Stimulated activated CD8-positive, alpha-beta memory T cell treated with anti-CD3 and anti-CD28 coated beads, Interleukin-15, amount 100 ng/mL, for 24 hours (primary cell): Measurements from ENCODE around the gene BRD4.

ENCODE experiments used
- DNase-seq: peaks from one replicate; pipeline ENCODE4 v3.0.0-alpha.2; 2020; ENCODE audit warnings: low read depth

BRD4 gene

GRCh38 chr19:15222738-15223648 is 109.3 kb downstream of the BRD4 start:
- peak; percentile 35 for DNase-seq

DNA sequence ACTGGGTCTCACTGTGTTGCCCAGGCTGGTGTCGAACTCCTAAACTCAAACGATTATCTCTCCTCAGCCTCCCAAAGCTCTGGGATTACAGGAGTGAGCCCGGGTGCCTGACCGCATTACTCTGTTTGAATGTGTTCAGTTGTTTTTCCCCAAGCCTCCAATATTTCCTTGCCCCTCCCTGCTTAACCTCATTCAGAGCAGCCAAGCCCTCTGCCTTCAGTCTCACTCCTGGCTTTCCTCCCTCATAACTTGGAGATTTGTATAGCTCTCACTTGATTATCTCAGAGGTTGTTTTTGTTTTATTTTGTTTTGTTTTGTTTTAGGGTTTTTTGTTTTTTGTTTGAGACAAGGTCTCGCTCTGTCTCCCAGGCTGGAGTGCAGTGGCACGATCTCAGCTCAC is 111.5 kb downstream of the BRD4 start:
- no peak for DNase-seq

GRCh38 chr19:15218501-15218900 is 113.8 kb downstream of the BRD4 start:
- no peak for DNase-seq

DNA sequence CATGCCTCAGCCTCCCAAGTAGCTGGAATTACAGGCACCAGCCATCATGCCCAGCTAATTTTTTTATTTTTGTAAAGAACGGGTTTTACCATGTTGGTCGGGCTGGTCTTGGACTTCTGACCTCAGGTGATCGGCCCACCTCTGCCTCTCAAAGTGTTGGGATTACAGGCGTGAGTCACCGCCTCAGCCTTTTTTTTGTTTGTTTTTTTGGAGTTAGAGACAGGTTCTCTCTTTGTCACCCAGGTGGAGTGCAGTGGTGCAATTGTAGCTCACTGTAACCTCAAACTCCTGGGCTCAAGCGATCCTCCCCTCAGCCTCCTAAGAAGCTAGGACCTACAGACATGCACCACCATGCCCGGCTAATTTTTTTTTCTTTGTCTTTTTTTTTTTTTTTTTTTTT is 116.0 kb downstream of the BRD4 start:
- no peak for DNase-seq

- DNase-seq, result no peak
Observed at GRCh38 chr19:15213715-15214381, 118.5 kb downstream of the BRD4 start.

GRCh38 chr19:15212711-15213110 is 119.6 kb downstream of the BRD4 start:
- no peak for DNase-seq

DNA sequence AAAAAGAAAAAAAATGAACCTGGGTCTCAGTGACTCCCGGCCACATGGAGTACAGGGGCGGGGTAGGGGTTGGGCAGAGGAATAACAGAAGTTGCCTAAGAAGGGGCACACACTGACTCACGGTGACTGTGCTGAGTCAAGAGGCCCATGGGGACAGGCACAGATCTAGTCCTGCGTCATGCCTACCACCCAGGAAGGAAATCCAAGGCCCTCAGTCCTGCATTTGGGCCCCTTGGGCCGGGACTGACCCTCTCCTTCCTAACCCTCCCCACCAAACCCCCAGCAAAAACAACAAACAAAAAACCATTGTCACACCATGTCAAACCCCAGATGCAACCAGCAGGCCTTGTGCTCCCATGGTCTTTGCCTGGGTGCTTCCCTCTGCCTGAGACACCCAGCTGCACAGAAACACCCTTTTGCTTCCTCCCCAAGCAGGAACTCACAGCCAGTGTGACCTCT is 122.0 kb downstream of the BRD4 start:
- no peak for DNase-seq

DNA sequence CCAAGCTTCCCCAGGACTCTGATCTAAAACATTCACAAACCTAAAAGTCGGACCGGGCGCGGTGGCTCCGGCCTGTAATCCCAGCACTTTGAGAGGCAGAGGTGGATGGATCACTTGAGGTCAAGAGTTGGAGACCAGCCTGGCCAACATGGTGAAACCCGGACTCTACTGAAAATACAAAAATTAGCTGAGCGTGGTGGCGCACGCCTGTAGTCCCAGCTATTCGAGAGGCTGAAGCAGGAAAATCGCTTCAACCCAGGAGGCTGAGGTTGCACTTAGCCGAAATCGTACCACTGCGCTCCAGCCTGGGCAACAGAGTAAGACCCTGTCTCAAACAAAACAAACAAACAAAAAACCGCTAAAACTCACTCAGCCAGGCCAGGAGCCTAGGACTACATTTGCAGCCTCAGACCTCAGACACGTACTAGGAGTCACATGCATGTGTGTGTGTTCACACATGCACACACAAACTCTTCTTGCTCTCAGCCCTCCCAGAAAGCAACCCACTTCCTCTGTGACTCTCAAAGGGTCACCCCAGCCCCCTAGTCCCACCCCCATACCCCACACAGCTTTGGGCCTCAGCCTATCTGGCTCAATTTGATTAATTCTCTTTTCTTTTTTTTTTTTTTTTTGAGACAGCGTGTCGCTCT is 130.8 kb downstream of the BRD4 start:
- DNase-seq, result no peak

- DNase-seq, result no peak
Observed at GRCh38 chr19:15200553-15201364, 131.6 kb downstream of the BRD4 start, which contains the start of gene NOTCH3. Gene NOTCH3 (minus strand): TSS chr19:15200995. CDS start chr19:15200905, 90 bp downstream.

- no peak for DNase-seq
Observed at GRCh38 chr19:15199661-15200552, 132.4 kb downstream of the BRD4 start.

- DNase-seq, result no peak
Observed at GRCh38 chr19:15198951-15199660, 133.2 kb downstream of the BRD4 start.

DNA sequence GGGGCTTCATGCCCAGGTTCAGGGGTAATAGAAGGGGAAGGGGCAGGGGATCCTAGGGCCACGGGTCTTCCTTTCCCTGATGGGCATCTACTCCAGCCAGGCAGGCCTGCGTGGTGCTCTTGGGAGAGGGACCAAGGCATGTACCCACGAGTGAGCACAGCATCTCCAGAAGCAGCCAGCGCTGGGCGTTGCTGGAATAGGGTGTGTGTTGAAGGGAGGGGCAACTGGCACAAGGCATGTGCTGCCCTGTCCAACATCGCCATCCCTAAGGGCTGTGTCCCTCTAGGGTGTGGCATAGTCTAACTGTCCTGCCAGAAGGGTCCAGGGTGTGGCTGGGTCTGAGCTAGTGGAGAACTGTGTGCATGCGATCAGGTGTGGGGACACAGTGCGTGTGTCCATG is 134.4 kb downstream of the BRD4 start:
- DNase-seq, result no peak

- DNase-seq, result no peak
Observed at GRCh38 chr19:15197275-15197941, 134.9 kb downstream of the BRD4 start.

- no peak for DNase-seq
Observed at GRCh38 chr19:15196360-15197005, 135.9 kb downstream of the BRD4 start.

DNA sequence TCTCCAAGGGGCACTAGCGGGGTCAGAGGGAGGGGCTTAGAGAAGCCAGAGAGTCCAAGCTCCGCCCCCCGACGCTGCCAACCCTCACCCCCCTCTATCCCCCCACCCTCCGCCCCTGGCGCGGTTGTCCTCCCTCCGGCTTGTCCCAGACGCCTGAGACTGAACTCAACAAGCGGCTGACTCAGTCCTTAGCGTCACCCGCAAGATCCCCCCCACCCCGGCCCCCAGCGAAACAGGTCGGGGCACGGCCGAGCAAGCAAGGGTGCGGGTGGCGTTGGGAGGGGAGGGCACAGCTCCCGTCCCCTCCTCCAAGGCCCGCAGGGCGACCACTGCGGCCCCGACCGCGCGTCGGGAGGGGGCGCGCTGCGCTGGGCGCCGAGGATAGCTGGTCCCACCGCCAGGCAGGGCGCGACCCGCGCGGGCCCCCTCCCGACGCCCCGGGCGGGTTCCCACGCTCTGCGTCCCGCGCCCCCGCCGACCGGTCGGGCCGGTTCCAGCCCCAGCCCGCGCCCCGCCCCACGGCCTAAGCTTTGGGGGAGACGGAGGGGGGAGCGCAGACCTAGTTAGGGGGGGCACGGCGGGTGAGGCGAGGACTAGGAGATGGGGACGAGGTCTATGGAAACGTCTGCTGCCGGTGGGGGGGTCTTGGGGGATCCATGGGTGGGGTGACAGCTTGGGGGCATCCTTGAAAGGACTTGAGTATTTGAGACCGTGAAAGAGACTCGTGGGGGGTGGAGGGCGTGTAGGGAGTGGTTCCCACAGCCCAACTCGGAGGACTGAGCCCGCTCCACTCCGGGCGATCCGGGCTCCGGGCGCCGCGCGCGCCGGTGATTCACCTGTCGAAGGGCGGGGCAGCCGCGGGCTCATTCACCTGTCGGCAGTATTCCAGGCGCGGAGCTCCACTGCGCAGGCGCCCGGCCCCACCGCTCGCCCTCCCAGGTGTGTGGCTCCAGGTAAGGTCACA is 136.7 kb downstream of the BRD4 start:
- DNase-seq, result no peak

- DNase-seq, result no peak
Observed at GRCh38 chr19:15194938-15195337, 137.4 kb downstream of the BRD4 start.

- DNase-seq, result no peak
Observed at GRCh38 chr19:15191982-15192381, 140.4 kb downstream of the BRD4 start.

- no peak for DNase-seq
Observed at GRCh38 chr19:15191514-15191913, 140.8 kb downstream of the BRD4 start.
